Stimulated activated CD8-positive, alpha-beta memory T cell treated with anti-CD3 and anti-CD28 coated beads, Interleukin-12 subunit alpha, Interleukin-12 subunit beta, amount 100 ng/mL, for 24 hours (primary cell): ENCODE results near the gene FCAR.
"Not testable (repeated sequence)": the region's sequence is repeated elsewhere in the genome, so short reads cannot be mapped to it uniquely, and the experiment has no call there.

ENCODE experiments used
- DNase-seq: peaks from one replicate; pipeline ENCODE4 v3.0.0-alpha.2; 2020; ENCODE audit errors: extremely low read depth

FCAR gene

GRCh38 chr19:54894106-54894505 lies 20.1 kb downstream of the FCAR start:
- not testable (repeated sequence) for DNase-seq

- DNase-seq = no peak
Measured at GRCh38 chr19:54896036-54896435, 22.0 kb downstream of the FCAR start.

- DNase-seq = not testable (repeated sequence)
Measured at GRCh38 chr19:54898685-54899084, 24.6 kb downstream of the FCAR start.

- not testable (repeated sequence) for DNase-seq
Measured at GRCh38 chr19:54899646-54900045, 25.6 kb downstream of the FCAR start.

GRCh38 chr19:54901153-54901552 lies 27.1 kb downstream of the FCAR start:
- not testable (repeated sequence) for DNase-seq

- DNase-seq = no peak
Measured at GRCh38 chr19:54902061-54902460, 28.0 kb downstream of the FCAR start.

GRCh38 chr19:54903303-54903702 lies 29.3 kb downstream of the FCAR start:
- DNase-seq = no peak

GRCh38 chr19:54904261-54904660 lies 30.2 kb downstream of the FCAR start:
- DNase-seq = not testable (repeated sequence)

GRCh38 chr19:54905421-54905802 lies 31.4 kb downstream of the FCAR start:
- DNase-seq = no peak

GRCh38 chr19:54905803-54906511 lies 31.9 kb downstream of the FCAR start, which contains the start of gene NCR1:
Gene NCR1 (plus strand): TSS chr19:54906148. CDS start chr19:54906188, 40 bp downstream.
- DNase-seq = no peak

GRCh38 chr19:54906819-54907218 lies 32.8 kb downstream of the FCAR start:
- DNase-seq = no peak

GRCh38 chr19:54907899-54908298 lies 33.9 kb downstream of the FCAR start:
- not testable (repeated sequence) for DNase-seq

- no peak for DNase-seq
Measured at GRCh38 chr19:54916822-54917221, 42.8 kb downstream of the FCAR start.

GRCh38 chr19:54918499-54918898 lies 44.5 kb downstream of the FCAR start:
- DNase-seq = no peak

- DNase-seq = not testable (repeated sequence)
Measured at GRCh38 chr19:54919646-54920563, 45.9 kb downstream of the FCAR start.

GRCh38 chr19:54921082-54921481 lies 47.0 kb downstream of the FCAR start:
- DNase-seq = no peak

GRCh38 chr19:54923276-54923675 lies 49.2 kb downstream of the FCAR start:
- no peak for DNase-seq

GRCh38 chr19:54928299-54928698 lies 54.3 kb downstream of the FCAR start:
- no peak for DNase-seq

GRCh38 chr19:54937926-54938325 lies 63.9 kb downstream of the FCAR start:
- DNase-seq = no peak

- DNase-seq = no peak
Measured at GRCh38 chr19:54938906-54939305, 64.9 kb downstream of the FCAR start.

- DNase-seq = not testable (repeated sequence)
Measured at GRCh38 chr19:54939538-54939937, 65.5 kb downstream of the FCAR start.
